Ishikawa (cell line): Measurements from ENCODE around the gene RPL36.

Source experiments
- CEBPB ChIP-seq: IDR thresholded peaks from 2 replicates; pipeline ENCODE4 v1.6.1; 2012
- CREB1 ChIP-seq: IDR thresholded peaks from 2 replicates; pipeline ENCODE4 v1.6.1; 2012; ENCODE audit warnings: low read depth
- EGR1 ChIP-seq: IDR thresholded peaks from 2 replicates; pipeline ENCODE4 v1.6.1; 2012
- EP300 ChIP-seq: IDR thresholded peaks from 2 replicates; pipeline ENCODE4 v1.6.1; 2012; ENCODE audit warnings: borderline replicate concordance
- FOXM1 ChIP-seq: IDR thresholded peaks from 2 replicates; pipeline ENCODE4 v1.6.1; 2012; ENCODE audit warnings: low read depth, borderline replicate concordance
- MAX ChIP-seq: IDR thresholded peaks from 2 replicates; pipeline ENCODE4 v1.6.1; 2012
- NFIC ChIP-seq: IDR thresholded peaks from 2 replicates; pipeline ENCODE4 v1.6.1; 2012
- RAD21 ChIP-seq: IDR thresholded peaks from 2 replicates; pipeline ENCODE4 v1.6.1; 2012; ENCODE audit warnings: low read depth
- REST ChIP-seq: IDR thresholded peaks from 2 replicates; pipeline ENCODE4 v1.6.1; 2012; ENCODE audit warnings: low read depth, mild to moderate bottlenecking
- TAF1 ChIP-seq: IDR thresholded peaks from 2 replicates; pipeline ENCODE4 v1.6.1; 2012; ENCODE audit warnings: low read depth, mild to moderate bottlenecking
- TCF12 ChIP-seq: IDR thresholded peaks from 2 replicates; pipeline ENCODE4 v1.6.1; 2012; ENCODE audit warnings: low read depth
- TEAD4 ChIP-seq: IDR thresholded peaks from 2 replicates; pipeline ENCODE4 v1.6.1; 2012
- USF1 ChIP-seq: IDR thresholded peaks from 2 replicates; pipeline ENCODE4 v1.6.1; 2012
- YY1 ChIP-seq: IDR thresholded peaks from 2 replicates; pipeline ENCODE4 v1.6.1; 2012; ENCODE audit warnings: low read depth
- ZBTB7A ChIP-seq: IDR thresholded peaks from 2 replicates; pipeline ENCODE4 v1.6.1; 2012; ENCODE audit warnings: low read depth

RPL36 gene

GRCh38 chr19:5651361-5651760 is 38.7 kb upstream of the RPL36 start:
- TF ChIP-seq TEAD4 (no peak), MAX (no peak), NFIC (no peak), CEBPB (no peak), EGR1 (no peak), TCF12 (no peak), EP300 (no peak), REST (no peak), USF1 (no peak)

GRCh38 chr19:5652261-5652660 is 37.8 kb upstream of the RPL36 start:
- TF ChIP-seq FOXM1: no peak
- no peak for TF ChIP-seq NFIC
- TF ChIP-seq RAD21: no peak
- TF ChIP-seq CREB1: no peak
- no peak for TF ChIP-seq TCF12
- TF ChIP-seq EP300: no peak

- no peak for TF ChIP-seq EGR1
- no peak for TF ChIP-seq REST
- no peak for TF ChIP-seq TAF1
- TF ChIP-seq USF1: no peak
- TF ChIP-seq MAX: no peak
- no peak for TF ChIP-seq YY1
These were observed 35.2 kb upstream of the RPL36 start for GRCh38 chr19:5654931-5655330.

GRCh38 chr19:5655412-5655811 is 34.7 kb upstream of the RPL36 start:
- TF ChIP-seq EGR1 (no peak), CREB1 (no peak), FOXM1 (no peak), REST (no peak), ZBTB7A (no peak)

GRCh38 chr19:5661483-5661882 is 28.6 kb upstream of the RPL36 start:
- TF ChIP-seq EGR1 (no peak), FOXM1 (no peak), TCF12 (no peak), EP300 (no peak), TAF1 (no peak)

GRCh38 chr19:5663904-5664303 is 26.2 kb upstream of the RPL36 start:
- TF ChIP-seq TAF1 (no peak), CREB1 (no peak)
